GM18858 (cell line): ENCODE results near the gene MRPL19.

Experiments used
- ATAC-seq: cut with Tn5 transposase; IDR thresholded peaks from one replicate; pipeline ENCODE4 v1.9.1; 2021; ENCODE audit not compliant: unreplicated experiment

The MRPL19 gene

DNA sequence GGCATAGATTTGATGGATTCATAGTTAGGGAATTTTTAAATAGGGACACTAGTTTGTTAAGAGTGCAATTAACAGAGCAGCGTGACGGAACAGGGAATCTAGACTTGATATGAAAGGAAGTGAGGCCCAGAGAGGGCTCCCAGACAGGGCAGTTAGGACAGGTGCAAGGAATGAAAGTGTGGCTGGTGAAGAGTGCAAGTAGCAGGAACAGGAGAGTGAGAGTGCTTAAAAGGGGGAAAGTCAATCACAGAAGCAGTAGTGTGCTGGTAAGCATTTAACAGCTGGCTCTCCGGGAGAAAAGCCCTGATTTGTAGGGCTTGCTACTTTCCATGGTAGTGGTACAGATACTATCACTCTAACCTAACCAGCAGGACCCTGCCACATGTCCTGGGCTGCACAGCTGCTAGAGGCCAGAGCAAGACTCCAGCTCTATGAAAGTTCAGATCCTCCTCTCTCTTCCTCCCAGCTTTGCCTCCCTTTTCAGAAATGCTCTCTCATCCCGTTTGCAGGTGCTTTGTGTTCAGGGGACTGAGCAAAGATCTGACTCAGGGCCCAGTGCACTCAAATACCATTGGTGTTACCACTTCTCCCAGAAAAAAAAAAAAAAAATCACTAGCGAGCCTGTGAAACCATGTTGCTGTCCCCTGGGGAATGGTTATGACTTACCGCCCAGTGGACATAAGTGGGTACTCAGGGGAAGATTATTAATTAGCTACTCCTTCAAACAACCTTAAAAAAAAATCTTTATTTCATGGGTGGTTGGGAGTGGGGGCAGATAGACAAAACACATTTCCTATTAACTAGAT lies 82.2 kb downstream of the MRPL19 start:
- ATAC-seq, result no peak

DNA sequence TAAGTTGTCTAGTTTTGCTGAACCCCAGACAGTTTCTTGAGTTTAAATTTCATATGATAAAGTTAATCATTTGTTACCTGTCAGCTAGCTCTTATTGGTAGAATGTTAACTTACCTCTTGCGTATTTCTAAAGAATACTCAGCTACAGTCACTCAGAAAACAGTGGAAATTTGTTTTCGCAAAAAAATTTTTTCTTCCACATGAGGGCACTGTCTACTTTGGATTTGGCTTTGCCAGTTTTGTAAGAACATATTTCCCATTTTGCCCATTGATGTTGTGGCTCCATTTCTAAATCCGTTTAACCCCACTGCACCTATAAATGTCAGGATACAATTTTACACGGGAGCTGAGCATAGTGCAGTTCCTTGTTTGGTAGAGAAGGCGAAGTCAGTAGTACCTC lies 83.3 kb downstream of the MRPL19 start:
- no peak for ATAC-seq

DNA sequence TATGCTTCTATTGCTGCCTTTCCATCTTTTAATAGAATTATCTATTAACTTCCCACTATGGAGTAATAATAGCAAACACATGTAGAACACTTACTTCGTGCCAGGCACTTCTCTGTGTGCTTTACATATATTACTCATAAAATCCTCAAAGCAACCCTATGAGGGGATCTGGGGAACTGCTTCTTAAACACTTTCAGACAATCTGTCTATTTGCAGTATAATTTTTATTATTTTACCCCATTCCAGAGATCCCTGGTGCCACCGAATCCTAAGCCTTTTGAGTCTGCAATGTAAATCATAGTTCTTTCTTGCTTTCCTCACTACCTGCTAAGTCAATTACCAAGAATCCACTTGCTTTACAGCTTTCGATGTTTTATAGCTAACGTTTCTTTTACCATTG lies 89.7 kb downstream of the MRPL19 start:
- no peak for ATAC-seq

DNA sequence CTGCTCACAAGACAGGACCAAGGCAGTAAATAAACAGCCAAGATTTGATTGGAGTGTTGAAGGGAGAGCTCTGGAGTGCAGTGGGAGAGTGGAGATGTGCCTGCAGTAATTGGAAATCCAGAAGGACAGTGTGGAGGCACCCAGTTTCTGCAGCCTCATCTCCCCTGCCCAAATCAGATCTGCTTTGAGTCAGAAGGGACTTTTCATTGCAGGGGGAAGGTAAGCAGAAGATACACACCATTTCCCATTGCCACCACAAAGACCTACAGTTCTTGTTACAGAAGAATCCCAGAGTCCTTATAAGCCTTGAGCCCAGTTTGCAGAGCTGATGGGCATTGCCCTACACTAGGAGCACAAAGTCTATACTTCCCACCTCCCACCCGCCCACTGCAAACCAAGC lies 91.4 kb downstream of the MRPL19 start:
- no peak for ATAC-seq
